ENCODE data around the gene HMHB1. TPM values are rescaled to one million over a fixed set of nuclear protein-coding genes. Genes with fewer than 3 reads are reported as not detected.

Gene HMHB1
- total RNA-seq, 1 experiment from 2014 or later, result not detected

GRCh38 chr5:143824851-143825720 lies 13.1 kb downstream of the HMHB1 start:
- DNase-seq (ENCODE audit: unreplicated experiment), result peak; percentile 84
- Mint-ChIP-seq H3K4me1 (ENCODE audit: insufficient read depth, unreplicated experiment) (peaks cover 6% of the 10 kb centered on the region), H3K9me3 (ENCODE audit: unreplicated experiment) (no peaks in the 10 kb centered on the region), H3K4me3 (ENCODE audit: unreplicated experiment) (no peak overlapping the region), H3K27me3 (ENCODE audit: insufficient read depth, unreplicated experiment) (no peaks in the 10 kb centered on the region), H3K27ac (ENCODE audit: low read depth, unreplicated experiment) (no peak overlapping the region), H3K36me3 (ENCODE audit: insufficient read depth, unreplicated experiment) (no peaks in the 10 kb centered on the region)
- no TSS peak for BruUV-seq (replicated peaks)
- intact Hi-C loops (cut with micrococcal nuclease), result loop anchor here (1.0 to 10.0 kb wide), 9 partner anchors 120 to 903 kb away; no protein-coding TSS in a partner anchor
- ChIA-PET CTCF (interaction anchor here (0.5 to 7.3 kb wide), 95 partner anchors 10 to 1089 kb away, joined by 3 to 71 read pairs (median 4); partner anchors contain the start of genes KCTD16, NR3C1 and YIPF5), POLR2A (interaction anchor here (0.5 to 3.7 kb wide), 9 partner anchors 315 to 899 kb away, joined by 3 to 28 read pairs (median 4); partner anchors contain the start of gene NR3C1)
- peak; percentile 99 for TF ChIP-seq CTCF (IDR thresholded peaks at IDR 0.05; ENCODE audit: unreplicated experiment)

- H3K4me1 Mint-ChIP-seq (ENCODE audit: insufficient read depth, unreplicated experiment), result peaks cover 6% of the 10 kb centered on the region
- H3K9me3 Mint-ChIP-seq (ENCODE audit: unreplicated experiment), result no peaks in the 10 kb centered on the region
- peak; percentile 56 for DNase-seq (ENCODE audit: unreplicated experiment)
- intact Hi-C loops (cut with micrococcal nuclease), result loop anchor here (5.0 to 10.0 kb wide), 2 partner anchors 122 to 320 kb away; no protein-coding TSS in a partner anchor
- no peaks in the 10 kb centered on the region for H3K27me3 Mint-ChIP-seq (ENCODE audit: insufficient read depth, unreplicated experiment)
- CTCF ChIA-PET, result interaction anchor here (0.6 to 7.3 kb wide), 15 partner anchors 11 to 908 kb away, joined by 3 to 71 read pairs (median 5); no protein-coding TSS in a partner anchor
- no peak overlapping the region for H3K27ac Mint-ChIP-seq (ENCODE audit: low read depth, unreplicated experiment)
- no TSS peak for BruUV-seq (replicated peaks)
- H3K36me3 Mint-ChIP-seq (ENCODE audit: insufficient read depth, unreplicated experiment), result no peaks in the 10 kb centered on the region
- POLR2A ChIA-PET, result interaction anchor here (0.6 to 3.7 kb wide), 8 partner anchors 97 to 423 kb away, joined by 3 to 28 read pairs (median 4); partner anchors contain the start of gene NR3C1
- H3K4me3 Mint-ChIP-seq (ENCODE audit: unreplicated experiment), result no peak overlapping the region
- no peak for TF ChIP-seq CTCF (IDR thresholded peaks at IDR 0.05; ENCODE audit: unreplicated experiment)
These were observed 15.0 kb downstream of the HMHB1 start for GRCh38 chr5:143826951-143827444.

GRCh38 chr5:143828710-143829109 lies 16.7 kb downstream of the HMHB1 start:
- no peak overlapping the region for H3K4me3 Mint-ChIP-seq (ENCODE audit: unreplicated experiment)
- intact Hi-C loops (cut with micrococcal nuclease), result loop anchor here (5.0 to 10.0 kb wide), 2 partner anchors 124 to 321 kb away; no protein-coding TSS in a partner anchor
- no peak for DNase-seq (ENCODE audit: unreplicated experiment)
- ChIA-PET CTCF (interaction anchor here (0.6 to 7.3 kb wide), 7 partner anchors 9 to 827 kb away, joined by 3 to 71 read pairs (median 8); no protein-coding TSS in a partner anchor), POLR2A (interaction anchor here (0.7 kb wide), 1 partner anchor 110 kb away, joined by 4 read pairs; no protein-coding TSS in a partner anchor)
- H3K27me3 Mint-ChIP-seq (ENCODE audit: insufficient read depth, unreplicated experiment), result no peaks in the 10 kb centered on the region
- H3K4me1 Mint-ChIP-seq (ENCODE audit: insufficient read depth, unreplicated experiment), result peaks cover 6% of the 10 kb centered on the region
- no TSS peak for BruUV-seq (replicated peaks)
- no peaks in the 10 kb centered on the region for H3K9me3 Mint-ChIP-seq (ENCODE audit: unreplicated experiment)
- H3K36me3 Mint-ChIP-seq (ENCODE audit: insufficient read depth, unreplicated experiment), result no peaks in the 10 kb centered on the region
- H3K27ac Mint-ChIP-seq (ENCODE audit: low read depth, unreplicated experiment), result no peak overlapping the region
- TF ChIP-seq CTCF (IDR thresholded peaks at IDR 0.05; ENCODE audit: unreplicated experiment), result no peak

- Mint-ChIP-seq H3K36me3 (ENCODE audit: insufficient read depth, unreplicated experiment) (no peaks in the 10 kb centered on the region), H3K9me3 (ENCODE audit: unreplicated experiment) (no peaks in the 10 kb centered on the region), H3K4me1 (ENCODE audit: insufficient read depth, unreplicated experiment) (no peaks in the 10 kb centered on the region), H3K27me3 (ENCODE audit: insufficient read depth, unreplicated experiment) (no peaks in the 10 kb centered on the region), H3K27ac (ENCODE audit: low read depth, unreplicated experiment) (no peak overlapping the region), H3K4me3 (ENCODE audit: unreplicated experiment) (no peak overlapping the region)
- intact Hi-C loops (cut with micrococcal nuclease), result no loop called here
- TF ChIP-seq CTCF (IDR thresholded peaks at IDR 0.05; ENCODE audit: unreplicated experiment), result no peak
- ChIA-PET CTCF (interaction anchor here (2.8 kb wide), 1 partner anchor 8 kb away, joined by 14 read pairs; no protein-coding TSS in a partner anchor), POLR2A (interaction anchor here (0.6 kb wide), 1 partner anchor 15 kb away, joined by 3 read pairs; no protein-coding TSS in a partner anchor)
- no TSS peak for BruUV-seq (replicated peaks)
- no peak for DNase-seq (ENCODE audit: unreplicated experiment)
These were observed 21.2 kb downstream of the HMHB1 start for GRCh38 chr5:143833177-143833576.

Data from MCF 10A (cell line).